Bronchial epithelial cell (primary cell): ENCODE data around the gene NAT16. TPM values are rescaled to one million over a fixed set of nuclear protein-coding genes. Genes with fewer than 3 reads are reported as not detected.
A peak's percentile ranks its signal among the peaks of the same experiment; 100 is the strongest.

Experiments
- DNase-seq: peaks from one replicate; pipeline ENCODE4 v3.0.0-alpha.2; 2010; ENCODE audit warnings: low read depth
- FAIRE-seq: peaks from 2 replicates; lab custom pipeline; 2011; peaks lifted over from hg19 to GRCh38; lab: Jason Lieb, UNC
- H3K27me3 ChIP-seq: 2 replicates; pipeline ENCODE4 v1.5.1; 2011; ENCODE audit warnings: low read length; ENCODE audit not compliant: control insufficient read depth, insufficient read depth
- H3K36me3 ChIP-seq: 2 replicates; pipeline ENCODE4 v1.5.1; 2011; ENCODE audit warnings: low read length; ENCODE audit not compliant: control insufficient read depth, insufficient read depth
- H3K4me3 ChIP-seq: 2 replicates; pipeline ENCODE4 v1.5.1; 2011; ENCODE audit warnings: mild to moderate bottlenecking, low read depth, low read length, control low read depth
- total RNA-seq: library from RNA; depleted of rRNA; stranded (reverse); fragments of >200 nt; gene quantifications from 2 replicates; pipeline ENCODE4 v1.2.1, GENCODE V29; 2014
- TF ChIP-seq, protein P1 (sequence below): IDR thresholded peaks from 2 replicates; pipeline ENCODE4 v1.5.1; 2011; ENCODE audit warnings: mild to moderate bottlenecking, moderate library complexity, low read length, control low read depth, inconsistent platforms; ENCODE audit not compliant: insufficient read depth, severe bottlenecking

The NAT16 gene
- total RNA-seq, 1 donor from 2014 or later: not detected

DNA sequence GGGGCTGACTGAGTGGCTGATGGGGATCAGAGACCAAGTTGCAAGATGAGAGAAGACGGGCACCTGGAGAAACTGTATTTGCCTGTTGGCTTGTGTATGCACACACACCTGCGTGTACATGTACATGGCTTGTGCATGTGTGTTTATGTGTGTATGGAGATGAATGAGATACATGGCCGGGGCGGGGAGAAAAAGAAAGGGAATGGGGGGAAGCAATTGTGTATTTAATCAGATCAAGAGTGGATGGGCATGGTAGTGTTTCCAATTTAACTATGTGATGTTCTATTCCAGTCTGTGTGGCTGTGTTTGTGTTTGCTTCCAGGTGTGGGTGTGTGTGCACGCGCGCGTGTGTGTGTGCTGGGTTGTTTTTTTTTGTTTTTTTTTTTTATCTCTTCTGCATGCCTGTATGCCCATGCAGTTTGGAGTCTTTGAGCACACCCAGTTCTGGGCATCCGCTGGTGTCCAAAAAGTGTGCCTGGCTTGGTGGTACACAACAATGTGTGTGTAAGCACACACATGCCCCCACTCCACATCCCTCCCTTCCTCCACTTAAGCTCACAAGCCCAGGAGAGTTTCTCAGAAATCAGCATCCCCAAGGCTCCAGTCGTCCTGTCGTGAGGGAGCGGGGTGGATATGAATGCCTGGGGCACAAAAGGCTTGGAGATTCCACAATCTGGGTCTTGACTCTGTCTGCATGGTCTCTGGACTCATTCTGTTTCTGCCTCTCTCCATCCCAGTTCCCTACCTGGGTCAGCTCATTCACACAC is 12.3 kb downstream of the NAT16 start:
- FAIRE-seq: no peak
- Histone ChIP-seq H3K36me3 (no peaks in the 10 kb centered on the region), H3K27me3 (peaks cover 43% of the 10 kb centered on the region), H3K4me3 (no peak overlapping the region)
- TF ChIP-seq, protein P1, sequence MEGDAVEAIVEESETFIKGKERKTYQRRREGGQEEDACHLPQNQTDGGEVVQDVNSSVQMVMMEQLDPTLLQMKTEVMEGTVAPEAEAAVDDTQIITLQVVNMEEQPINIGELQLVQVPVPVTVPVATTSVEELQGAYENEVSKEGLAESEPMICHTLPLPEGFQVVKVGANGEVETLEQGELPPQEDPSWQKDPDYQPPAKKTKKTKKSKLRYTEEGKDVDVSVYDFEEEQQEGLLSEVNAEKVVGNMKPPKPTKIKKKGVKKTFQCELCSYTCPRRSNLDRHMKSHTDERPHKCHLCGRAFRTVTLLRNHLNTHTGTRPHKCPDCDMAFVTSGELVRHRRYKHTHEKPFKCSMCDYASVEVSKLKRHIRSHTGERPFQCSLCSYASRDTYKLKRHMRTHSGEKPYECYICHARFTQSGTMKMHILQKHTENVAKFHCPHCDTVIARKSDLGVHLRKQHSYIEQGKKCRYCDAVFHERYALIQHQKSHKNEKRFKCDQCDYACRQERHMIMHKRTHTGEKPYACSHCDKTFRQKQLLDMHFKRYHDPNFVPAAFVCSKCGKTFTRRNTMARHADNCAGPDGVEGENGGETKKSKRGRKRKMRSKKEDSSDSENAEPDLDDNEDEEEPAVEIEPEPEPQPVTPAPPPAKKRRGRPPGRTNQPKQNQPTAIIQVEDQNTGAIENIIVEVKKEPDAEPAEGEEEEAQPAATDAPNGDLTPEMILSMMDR: no peak
- no peak for DNase-seq

DNA sequence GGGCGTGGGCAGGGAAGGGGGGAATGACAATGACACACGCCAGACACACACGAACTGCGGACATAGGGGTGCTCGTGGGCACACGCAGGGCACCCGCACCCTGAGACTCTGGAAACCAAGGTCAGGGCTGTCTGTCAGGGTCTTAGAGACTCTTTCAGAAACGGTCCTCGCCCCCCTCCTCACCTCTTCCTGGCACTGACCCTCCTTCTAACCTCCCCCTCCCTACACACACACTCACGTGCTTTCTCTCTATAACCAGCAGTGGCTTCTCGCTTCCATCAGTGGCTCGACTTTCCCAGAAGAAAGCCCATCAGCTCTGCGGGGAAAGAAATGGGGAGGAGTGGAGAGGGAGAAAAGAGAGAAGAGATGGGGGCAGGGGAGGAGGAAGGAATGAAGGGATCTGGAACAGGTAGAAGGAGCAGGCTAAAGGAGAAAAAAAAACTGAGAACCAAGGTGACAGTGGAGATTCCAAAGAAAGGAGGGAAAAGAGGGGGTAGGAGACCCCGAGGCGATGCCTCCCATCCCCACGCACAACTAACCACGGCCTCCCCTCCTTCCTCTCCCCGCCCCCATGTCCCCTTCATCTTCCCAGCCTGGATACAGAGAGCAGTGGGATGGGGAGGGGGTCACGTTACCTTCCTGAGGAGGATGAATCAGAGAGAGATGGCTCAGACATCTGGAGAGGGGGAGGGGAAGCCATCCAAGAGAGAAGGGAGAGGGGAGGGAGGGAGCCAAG is 13.0 kb downstream of the NAT16 start:
- H3K36me3 ChIP-seq: no peaks in the 10 kb centered on the region
- FAIRE-seq (no peak), DNase-seq (no peak)
- TF ChIP-seq, protein P1: no peak
- peaks cover 36% of the 10 kb centered on the region for H3K27me3 ChIP-seq
- no peak overlapping the region for H3K4me3 ChIP-seq

DNA sequence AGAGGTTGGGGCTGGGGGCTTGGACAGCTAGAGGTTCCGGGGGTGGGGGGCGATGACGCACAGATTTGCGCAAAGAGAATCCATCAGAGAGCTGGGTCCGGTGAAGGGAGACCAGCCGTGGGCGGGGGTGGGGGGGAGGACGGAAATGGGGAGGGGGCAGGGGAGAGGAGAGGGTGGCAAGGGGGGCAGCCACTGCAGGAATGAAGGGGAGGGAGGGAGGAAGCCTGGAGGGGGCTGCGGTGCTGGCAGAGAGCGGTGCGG is 13.5 kb downstream of the NAT16 start:
- H3K27me3 ChIP-seq: peaks cover 31% of the 10 kb centered on the region
- DNase-seq (no peak), FAIRE-seq (no peak)
- H3K4me3 ChIP-seq: no peak overlapping the region
- H3K36me3 ChIP-seq: no peaks in the 10 kb centered on the region
- TF ChIP-seq, protein P1: no peak

DNA sequence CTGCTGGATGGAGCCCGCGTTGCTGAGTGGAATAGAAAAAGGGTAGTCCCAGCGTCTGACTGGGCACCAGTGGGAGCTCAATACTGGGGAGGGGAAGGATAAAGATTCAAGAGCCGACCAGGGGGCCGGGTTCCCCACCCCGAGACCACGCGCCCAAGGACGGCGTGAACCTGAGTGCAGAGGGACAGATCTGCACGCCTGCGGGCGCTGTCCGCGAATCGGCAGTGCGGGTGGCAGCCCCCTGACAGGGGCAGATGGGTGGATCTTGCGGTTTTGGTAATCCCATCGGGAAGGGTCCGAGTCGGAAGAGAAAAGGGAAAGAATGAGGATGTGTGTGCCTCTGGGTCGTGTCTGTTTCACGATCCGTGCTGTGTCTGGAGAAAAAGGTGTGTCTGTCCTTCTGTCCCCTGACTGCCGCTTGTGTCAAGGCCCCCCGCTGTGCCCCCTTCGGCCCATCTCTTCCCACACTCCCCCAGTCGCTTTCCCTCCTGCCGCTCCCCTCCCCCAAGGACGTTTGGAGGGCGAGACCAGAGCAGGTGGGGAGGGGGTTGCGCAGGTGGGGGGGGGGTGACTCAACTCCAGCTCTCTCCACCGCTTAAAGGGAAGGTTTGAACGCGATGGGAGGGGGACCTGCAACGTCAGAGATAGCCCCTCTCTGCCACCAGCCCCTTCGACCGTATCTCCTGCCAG is 14.0 kb downstream of the NAT16 start:
- peaks cover 26% of the 10 kb centered on the region for H3K27me3 ChIP-seq
- H3K4me3 ChIP-seq: no peak overlapping the region
- TF ChIP-seq, protein P1: no peak
- H3K36me3 ChIP-seq: no peaks in the 10 kb centered on the region
- FAIRE-seq: no peak
- no peak for DNase-seq

DNA sequence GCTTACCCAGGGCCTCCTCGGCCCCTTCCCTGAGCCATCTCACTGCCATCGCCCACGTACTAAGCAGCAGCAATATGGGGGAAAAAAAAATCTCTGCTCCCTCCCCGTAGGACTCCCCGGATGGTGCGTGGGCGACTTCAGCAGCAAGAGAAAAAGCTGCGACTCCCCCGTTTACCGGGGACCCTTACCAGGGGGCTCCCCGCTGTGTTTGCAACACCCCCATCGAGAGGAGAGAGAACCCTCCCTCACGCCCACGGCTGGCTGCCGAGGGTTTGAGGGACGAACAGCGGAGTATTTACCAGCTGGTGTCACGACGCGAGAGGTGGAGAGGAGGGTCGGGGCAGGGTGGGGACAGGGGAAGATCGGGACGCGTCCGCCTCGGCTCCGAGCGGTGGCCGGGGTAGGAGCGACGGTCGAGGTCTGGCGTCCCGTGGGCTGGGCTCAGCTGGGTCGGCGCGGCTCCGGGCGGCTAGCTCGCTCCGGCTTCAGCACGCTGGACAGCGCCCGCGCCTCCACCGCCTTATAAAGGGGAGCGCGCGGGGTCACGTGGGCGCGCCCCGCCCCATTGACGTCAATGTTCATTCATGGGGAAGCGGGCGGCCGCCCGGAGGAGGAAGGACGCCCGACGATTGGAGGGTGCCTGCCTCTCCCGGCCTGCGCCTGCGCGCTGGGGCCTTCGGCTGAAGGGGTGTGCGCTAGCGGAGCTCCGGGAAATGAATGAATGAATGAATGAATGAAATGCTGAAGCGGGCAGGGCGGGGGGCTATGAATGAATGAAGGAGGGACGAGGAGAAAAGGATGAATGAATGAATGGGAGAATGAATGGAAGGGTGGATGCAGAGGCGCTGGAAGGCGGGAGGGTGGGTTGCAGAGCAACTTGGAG is 14.8 kb downstream of the NAT16 start, which contains the start of gene VGF:
TSS of gene VGF (minus strand) at position 495 of the 883 bp plus-strand sequence. CDS start 726 bp downstream, outside the sequence.
- TF ChIP-seq, protein P1: no peak
- DNase-seq: peak; percentile 70
- FAIRE-seq: no peak
- Histone ChIP-seq H3K36me3 (peaks cover 1% of the 10 kb centered on the region), H3K27me3 (peaks cover 20% of the 10 kb centered on the region), H3K4me3 (no peak within 1 kb of the TSS)
